Esophagus muscularis mucosa (tissue), 4 donors: ENCODE results near the gene TLCD2. TPM values are rescaled to one million over a fixed set of nuclear protein-coding genes. Genes with fewer than 3 reads are reported as not detected.

Experiments
- total RNA-seq, 4 donors: library from RNA; depleted of rRNA; stranded (reverse); fragments of >200 nt; gene quantifications; one replicate each; pipeline versions ENCODE4 v1.1.0 to v1.2.1, GENCODE V29; 2016

TLCD2 gene
- total RNA-seq, 4 donors from 2014 or later, result 4.6 to 7.7 (median 5.5) TPM

Other genes starting within 250 kb of the TLCD2 start
- gene MYO1C, start 217.7 kb downstream of the TLCD2 start, total RNA-seq, result 100 to 1,000 TPM; 248 to 444 (median 347) TPM
- 10 to 100 TPM; 62.0 to 89.3 (median 76.1) TPM for gene INPP5K, start 193.8 kb downstream of the TLCD2 start, total RNA-seq
- gene PITPNA, start 147.6 kb downstream of the TLCD2 start, total RNA-seq, result 10 to 100 TPM; 36.5 to 54.9 (median 47.8) TPM
- gene SLC43A2, start 81.5 kb downstream of the TLCD2 start, total RNA-seq, result 10 to 100 TPM in 3 of 4 donors, 1 to 10 TPM in 1; 7.1 to 20.0 (median 13.7) TPM
- 10 to 100 TPM in 3 of 4 donors, 1 to 10 TPM in 1; 6.2 to 19.8 (median 12.8) TPM for gene SCARF1, start 64.6 kb downstream of the TLCD2 start, total RNA-seq
- gene RILP, start 60.5 kb downstream of the TLCD2 start, total RNA-seq, result 10 to 100 TPM; 15.8 to 41.5 (median 24.0) TPM
- 100 to 1,000 TPM; 141 to 187 (median 163) TPM for gene PRPF8, start 25.5 kb downstream of the TLCD2 start, total RNA-seq
- 10 to 100 TPM; 25.7 to 40.8 (median 32.1) TPM for gene WDR81, start 14.3 kb upstream of the TLCD2 start, total RNA-seq
- 1 to 10 TPM; 2.4 to 7.5 (median 3.4) TPM for gene SERPINF2, start 32.5 kb upstream of the TLCD2 start, total RNA-seq
- 100 to 1,000 TPM; 177 to 464 (median 330) TPM for gene SERPINF1, start 51.7 kb upstream of the TLCD2 start, total RNA-seq
- 10 to 100 TPM; 10.3 to 14.8 (median 11.9) TPM for gene SMYD4, start 119.5 kb upstream of the TLCD2 start, total RNA-seq
- 10 to 100 TPM; 22.9 to 30.8 (median 29.2) TPM for gene RPA1, start 119.6 kb upstream of the TLCD2 start, total RNA-seq